Coronary artery (tissue), 2 donors: ENCODE results near the gene KLHL7.

Source experiments
- DNase-seq: peaks from one replicate; pipeline ENCODE4 v3.0.0-alpha.2; 2017; ENCODE audit warnings: low spot score
- H3K27ac ChIP-seq, 2 donors: fragments of 200-600 bp; sonication (generic); one replicate each; pipeline ENCODE4 v1.5.1; 2016 to 2019
- H3K4me3 ChIP-seq: fragments of 200-600 bp; sonication (generic); 2 replicates; pipeline ENCODE4 v1.5.1; 2016; ENCODE audit warnings: mild to moderate bottlenecking, moderate library complexity
- TF ChIP-seq, protein P1 (sequence below): fragments of 200-600 bp; sonication (generic); IDR thresholded peaks from one replicate; pipeline ENCODE4 v1.5.1; 2019; ENCODE audit warnings: antibody characterized with exemption

The KLHL7 gene

GRCh38 chr7:23107781-23108180 lies 2.2 kb downstream of the KLHL7 start:
- TF ChIP-seq, protein P1, sequence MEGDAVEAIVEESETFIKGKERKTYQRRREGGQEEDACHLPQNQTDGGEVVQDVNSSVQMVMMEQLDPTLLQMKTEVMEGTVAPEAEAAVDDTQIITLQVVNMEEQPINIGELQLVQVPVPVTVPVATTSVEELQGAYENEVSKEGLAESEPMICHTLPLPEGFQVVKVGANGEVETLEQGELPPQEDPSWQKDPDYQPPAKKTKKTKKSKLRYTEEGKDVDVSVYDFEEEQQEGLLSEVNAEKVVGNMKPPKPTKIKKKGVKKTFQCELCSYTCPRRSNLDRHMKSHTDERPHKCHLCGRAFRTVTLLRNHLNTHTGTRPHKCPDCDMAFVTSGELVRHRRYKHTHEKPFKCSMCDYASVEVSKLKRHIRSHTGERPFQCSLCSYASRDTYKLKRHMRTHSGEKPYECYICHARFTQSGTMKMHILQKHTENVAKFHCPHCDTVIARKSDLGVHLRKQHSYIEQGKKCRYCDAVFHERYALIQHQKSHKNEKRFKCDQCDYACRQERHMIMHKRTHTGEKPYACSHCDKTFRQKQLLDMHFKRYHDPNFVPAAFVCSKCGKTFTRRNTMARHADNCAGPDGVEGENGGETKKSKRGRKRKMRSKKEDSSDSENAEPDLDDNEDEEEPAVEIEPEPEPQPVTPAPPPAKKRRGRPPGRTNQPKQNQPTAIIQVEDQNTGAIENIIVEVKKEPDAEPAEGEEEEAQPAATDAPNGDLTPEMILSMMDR, result no peak
- peak overlapping the region; percentile 90 for H3K4me3 ChIP-seq
- DNase-seq, result no peak
- no peak overlapping the region for H3K27ac ChIP-seq

- H3K4me3 ChIP-seq, result no peak overlapping the region
- DNase-seq, result no peak
- TF ChIP-seq, protein P1, result no peak
- H3K27ac ChIP-seq, result no peak overlapping the region
These were observed 3.4 kb downstream of the KLHL7 start for GRCh38 chr7:23108995-23109394.

DNA sequence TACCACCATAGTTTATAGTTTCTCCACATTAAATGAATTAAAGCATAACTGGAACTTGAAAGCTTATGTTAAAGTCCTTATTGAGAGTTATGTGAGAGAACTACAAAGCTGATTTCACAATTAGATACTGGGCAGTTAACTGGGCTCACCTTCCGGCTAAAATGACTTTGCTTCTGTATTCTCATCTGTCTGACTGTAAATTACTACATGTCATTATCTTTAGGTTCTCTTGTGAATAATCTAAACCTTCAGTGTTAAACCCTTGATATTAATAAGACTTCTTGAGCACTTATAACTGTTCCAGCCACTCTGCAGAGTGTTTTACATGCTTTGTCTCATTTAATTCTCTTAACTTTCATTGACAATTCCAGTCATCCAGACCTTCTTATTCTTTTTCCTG lies 3.9 kb downstream of the KLHL7 start:
- no peak overlapping the region for H3K27ac ChIP-seq
- no peak for DNase-seq
- H3K4me3 ChIP-seq, result no peak overlapping the region
- TF ChIP-seq, protein P1, result no peak

- no peak overlapping the region for H3K27ac ChIP-seq
These were observed 9.3 kb downstream of the KLHL7 start for GRCh38 chr7:23114896-23115295.

GRCh38 chr7:23115991-23116390 lies 10.4 kb downstream of the KLHL7 start:
- Histone ChIP-seq H3K27ac (no peak overlapping the region), H3K4me3 (no peak overlapping the region)
- DNase-seq, result no peak
- TF ChIP-seq, protein P1, result no peak

More at GRCh38 chr7:23114896-23115295, 9.3 kb downstream of the KLHL7 start:
- no peak for DNase-seq
- TF ChIP-seq, protein P1, result no peak
- H3K4me3 ChIP-seq, result no peak overlapping the region

DNA sequence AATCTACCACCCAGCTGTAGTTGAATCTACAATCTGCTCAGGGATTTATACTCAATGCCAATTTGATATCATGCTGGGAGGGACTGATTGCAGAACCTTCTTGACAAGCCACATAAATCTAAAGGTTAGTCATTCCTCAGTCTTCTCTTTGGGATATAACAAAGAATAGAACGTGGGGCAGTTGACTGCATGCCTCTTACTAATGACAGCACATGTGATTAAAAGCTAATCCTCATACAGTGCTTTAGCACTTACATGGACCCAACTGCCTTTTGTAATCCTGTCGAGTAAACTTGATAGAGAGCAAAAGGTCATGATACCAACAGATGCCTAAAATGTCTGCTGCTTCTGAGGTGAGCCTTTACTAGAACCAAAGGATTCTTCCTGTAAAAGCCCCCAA lies 12.3 kb downstream of the KLHL7 start:
- Histone ChIP-seq H3K27ac (no peak overlapping the region), H3K4me3 (no peak overlapping the region)
- TF ChIP-seq, protein P1, result no peak

DNA sequence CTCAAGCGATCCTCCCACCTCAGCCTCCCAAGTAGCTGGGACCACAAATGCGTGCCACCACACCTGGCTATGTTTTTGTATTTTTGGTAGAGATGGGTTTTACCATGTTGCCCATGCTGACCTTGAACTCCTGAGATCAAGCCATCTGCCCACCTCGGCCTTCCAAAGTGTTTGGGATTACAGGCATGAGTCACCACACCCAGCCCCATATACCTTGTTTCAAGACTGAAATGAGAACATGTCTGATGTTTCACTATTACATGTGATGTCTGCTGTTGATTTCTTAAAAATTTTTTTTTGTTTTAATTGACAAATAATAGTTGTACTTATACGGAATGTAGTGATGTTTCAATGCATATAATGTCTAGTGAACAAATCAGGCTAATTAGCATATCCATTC lies 14.5 kb downstream of the KLHL7 start:
- no peak overlapping the region for H3K27ac ChIP-seq

More for the DNA sequence above, 12.3 kb downstream of the KLHL7 start:
- DNase-seq, result no peak

More for the DNA sequence above, 14.5 kb downstream of the KLHL7 start:
- TF ChIP-seq, protein P1, result no peak
- no peak overlapping the region for H3K4me3 ChIP-seq
- no peak for DNase-seq
